Measurements from ENCODE around the gene EFCAB6. TPM values are rescaled to one million over a fixed set of nuclear protein-coding genes. Genes with fewer than 3 reads are reported as not detected.

The EFCAB6 gene
- total and polyA plus RNA-seq, 2 of the 4 experiments (the other 2 are of a cell fraction), result 0.44 to 1.1 TPM

GRCh38 chr22:43843783-43844530 lies 31.9 kb upstream of the EFCAB6 start (continued):
- TF ChIP-seq RAD21 (IDR thresholded peaks at IDR 0.05; ENCODE audit: low read length), result no peak
- TF ChIP-seq USF2 (IDR thresholded peaks at IDR 0.05; ENCODE audit: low read depth, low read length), result no peak
- TF ChIP-seq SMC3 (IDR thresholded peaks at IDR 0.05; ENCODE audit: low read depth, low read length), result no peak
- TF ChIP-seq CEBPB (IDR thresholded peaks at IDR 0.05; ENCODE audit: low read depth, low read length), result no peak

GRCh38 chr22:43841742-43842141 lies 29.6 kb upstream of the EFCAB6 start:
- no peak overlapping the region for H3K4ac ChIP-seq (ENCODE audit: low read depth, low read length)
- no peak overlapping the region for H3K14ac ChIP-seq (replicated peaks; ENCODE audit: low read depth, low read length)
- no peak overlapping the region for H2AK5ac ChIP-seq (ENCODE audit: low read depth, low read length)
- H2BK5ac ChIP-seq (ENCODE audit: low read depth, low read length, poor library complexity, severe bottlenecking), result no peak overlapping the region
- ChIA-PET POLR2A (ENCODE audit: unreplicated experiment) (no interaction called here), CTCF (no interaction called here)
- H3K56ac ChIP-seq (ENCODE audit: extremely low read depth, insufficient read depth, low read length), result no peak overlapping the region
- H3K4me2 ChIP-seq (ENCODE audit: low read depth, low read length), result no peak overlapping the region
- BruUV-seq (replicated peaks), result no TSS peak
- H3K23ac ChIP-seq (ENCODE audit: low read depth, low read length), result no peak overlapping the region
- WGBS, 2 experiments (ENCODE audit: extremely low coverage in 2 of 2, insufficient read length in 1 of 2), result 86% methylated on average over 11 of the region's 21 CpGs; no CpG with 5 or more reads in 1 of the 2 experiments
- no peak overlapping the region for H3K18ac ChIP-seq (ENCODE audit: low read depth, low read length)
- no peaks in the 10 kb centered on the region for H3K9me3 ChIP-seq (ENCODE audit: control insufficient read depth, insufficient read depth, low read length)
- H3K36me3 ChIP-seq (ENCODE audit: control insufficient read depth, insufficient read depth, low read length), result peaks cover 6% of the 10 kb centered on the region; the same call in 1 of the 2 replicates
- H2BK15ac ChIP-seq (ENCODE audit: low read depth, low read length), result no peak overlapping the region
- no peak overlapping the region for H4K8ac ChIP-seq (ENCODE audit: low read depth in 2 of 2, low read length in 2 of 2)
- intact Hi-C loops (cut with micrococcal nuclease) (no loop called here), dilution Hi-C loops (cut with HindIII; ENCODE audit: low sequenced_read_pairs, unreplicated experiment) (no loop called here), in situ Hi-C loops (cut with MboI; ENCODE audit: low sequenced_read_pairs) (no loop called here)
- TF ChIP-seq RCOR1 (IDR thresholded peaks at IDR 0.05; ENCODE audit: insufficient replicate concordance, low read length), result no peak
- no peak for TF ChIP-seq NFE2L2 (IDR thresholded peaks at IDR 0.05; ENCODE audit: low read depth, low read length)
- TF ChIP-seq MAFK (IDR thresholded peaks at IDR 0.05; ENCODE audit: low read depth, low read length), result no peak
- TF ChIP-seq RAD21 (IDR thresholded peaks at IDR 0.05; ENCODE audit: low read length), result no peak
- no peak for TF ChIP-seq MXI1 (IDR thresholded peaks at IDR 0.05; ENCODE audit: borderline replicate concordance, low read depth, low read length)
- TF ChIP-seq USF2 (IDR thresholded peaks at IDR 0.05; ENCODE audit: low read depth, low read length), result no peak
- TF ChIP-seq BHLHE40 (IDR thresholded peaks at IDR 0.05; ENCODE audit: low read depth, low read length), result no peak
- no peak for TF ChIP-seq CTCF (conservative IDR thresholded peaks at IDR 0.05; ENCODE audit: low read depth, low read length)
- H2AFZ ChIP-seq (replicated peaks; ENCODE audit: low read length, poor library complexity), result no peak overlapping the region
- H3K4me1 ChIP-seq (ENCODE audit: control insufficient read depth, insufficient read depth, low read length), result no peaks in the 10 kb centered on the region
- H4K20me1 ChIP-seq (ENCODE audit: insufficient read depth, low read length), result no peaks in the 10 kb centered on the region; the same call in 1 of the 2 replicates
- no peak overlapping the region for H3K4me3 ChIP-seq (ENCODE audit: insufficient read depth, low read depth, low read length)
- DNase-seq, result no peak
- H2BK20ac ChIP-seq (ENCODE audit: low read depth, low read length), result no peak overlapping the region
- no peak overlapping the region for H4K5ac ChIP-seq (ENCODE audit: low read depth, low read length)
- H3K27me3 ChIP-seq (ENCODE audit: control insufficient read depth, insufficient read depth, low read length), result no peaks in the 10 kb centered on the region; the same call in 1 of the 2 replicates
- H2BK120ac ChIP-seq (ENCODE audit: low read depth, low read length), result no peak overlapping the region
- H3K9me1 ChIP-seq (ENCODE audit: insufficient read depth, low read length), result no peaks in the 10 kb centered on the region
- no peaks in the 10 kb centered on the region; a peak in 1 of 4 replicates for H3K79me1 ChIP-seq (ENCODE audit: low read depth in 1 of 2, low read length in 2 of 2)
- H4K91ac ChIP-seq (ENCODE audit: insufficient read depth, low read depth, low read length), result no peak overlapping the region
- H3K9ac ChIP-seq (ENCODE audit: low read depth, low read length), result no peak overlapping the region
- ATAC-seq (ENCODE audit: low read depth), result no peak
- H3K27ac ChIP-seq (ENCODE audit: insufficient read depth, low read length), result no peak overlapping the region
- H2AK9ac ChIP-seq (replicated peaks; ENCODE audit: low read depth, low read length, poor library complexity), result no peak overlapping the region
